GM19328 (cell line): ENCODE data around the gene PTPRN2.

Source experiments
- ATAC-seq: cut with Tn5 transposase; IDR thresholded peaks from one replicate; pipeline ENCODE4 v1.9.1; 2021; ENCODE audit warnings: mild to moderate bottlenecking, moderate library complexity; ENCODE audit not compliant: unreplicated experiment

Gene PTPRN2

DNA sequence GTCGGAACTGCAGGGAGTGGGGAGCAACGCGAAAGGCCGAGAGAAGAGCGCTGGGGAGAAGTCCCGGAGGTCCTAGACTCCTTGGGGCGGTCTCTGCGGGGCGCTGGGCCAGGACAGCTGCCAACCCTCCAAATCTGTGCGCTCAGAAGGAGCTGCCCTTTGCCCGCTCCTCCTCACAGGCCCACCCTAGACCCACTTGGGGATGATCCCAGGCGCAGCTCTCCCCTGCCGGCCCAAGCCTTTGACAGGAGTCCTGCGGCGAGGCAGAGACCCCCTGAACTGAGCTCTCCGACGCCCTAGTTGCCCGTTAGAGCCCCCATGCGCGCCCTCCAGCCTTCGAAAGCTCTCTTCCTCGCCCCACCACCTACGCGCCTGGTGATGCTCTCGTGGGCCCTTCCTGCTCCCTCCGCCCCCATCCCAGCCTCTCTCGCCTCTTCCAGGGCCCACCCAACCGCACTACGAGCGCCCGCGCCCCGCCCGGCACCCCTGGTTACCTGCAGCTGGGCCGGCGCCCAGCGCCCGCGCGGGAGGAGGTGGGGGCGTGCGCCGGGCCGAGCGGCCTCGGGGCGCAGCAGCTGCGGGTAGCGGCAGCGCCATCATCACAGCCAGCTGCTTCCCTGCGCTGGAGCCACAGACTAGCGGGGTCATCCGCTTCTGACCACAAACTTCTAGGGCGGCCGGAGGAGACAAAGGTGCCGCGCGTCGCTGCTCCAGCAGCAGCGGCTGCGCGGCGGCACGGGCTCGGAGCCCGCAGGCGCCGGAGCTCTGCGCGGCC is 897.4 kb downstream of the PTPRN2 start:
- ATAC-seq: no peak

DNA sequence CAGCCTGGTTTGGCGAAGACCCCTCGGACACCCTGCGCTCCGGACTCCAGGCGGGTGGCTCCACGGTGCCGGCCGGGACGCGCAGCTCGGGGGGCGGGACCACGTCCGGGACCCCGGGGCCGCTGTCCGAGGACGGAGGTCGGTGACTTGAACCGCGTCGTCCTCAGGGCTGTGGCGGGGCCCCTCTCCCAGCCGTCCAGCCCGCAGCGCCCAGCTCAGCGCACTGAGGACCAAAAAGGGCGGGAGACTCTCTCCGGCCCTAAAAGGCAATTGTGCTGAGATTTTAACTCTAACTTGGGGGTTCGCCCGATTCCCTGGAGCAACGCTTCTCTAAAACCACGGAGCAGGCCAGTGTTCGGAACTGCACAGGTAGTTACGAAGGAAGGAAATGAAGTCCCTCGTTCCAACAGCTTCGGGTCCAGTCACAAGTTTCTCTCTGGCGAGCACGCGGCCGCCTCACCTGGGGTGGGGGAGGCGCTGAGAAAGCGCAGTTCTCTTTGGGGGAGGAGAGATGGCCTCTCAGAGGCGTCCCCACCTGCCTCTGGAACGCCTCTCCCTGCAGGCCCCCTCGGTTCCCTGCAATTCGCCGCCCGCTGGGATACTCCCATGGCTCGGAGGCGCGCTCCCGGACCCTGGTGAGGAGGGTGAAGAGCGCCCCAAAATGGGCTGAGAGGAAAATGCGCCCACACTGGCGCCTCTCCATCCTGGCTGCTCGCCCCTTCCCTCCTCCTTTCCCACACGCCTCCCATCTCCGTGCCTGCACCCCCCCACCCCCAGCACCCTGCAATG is 898.2 kb downstream of the PTPRN2 start:
- ATAC-seq: no peak

DNA sequence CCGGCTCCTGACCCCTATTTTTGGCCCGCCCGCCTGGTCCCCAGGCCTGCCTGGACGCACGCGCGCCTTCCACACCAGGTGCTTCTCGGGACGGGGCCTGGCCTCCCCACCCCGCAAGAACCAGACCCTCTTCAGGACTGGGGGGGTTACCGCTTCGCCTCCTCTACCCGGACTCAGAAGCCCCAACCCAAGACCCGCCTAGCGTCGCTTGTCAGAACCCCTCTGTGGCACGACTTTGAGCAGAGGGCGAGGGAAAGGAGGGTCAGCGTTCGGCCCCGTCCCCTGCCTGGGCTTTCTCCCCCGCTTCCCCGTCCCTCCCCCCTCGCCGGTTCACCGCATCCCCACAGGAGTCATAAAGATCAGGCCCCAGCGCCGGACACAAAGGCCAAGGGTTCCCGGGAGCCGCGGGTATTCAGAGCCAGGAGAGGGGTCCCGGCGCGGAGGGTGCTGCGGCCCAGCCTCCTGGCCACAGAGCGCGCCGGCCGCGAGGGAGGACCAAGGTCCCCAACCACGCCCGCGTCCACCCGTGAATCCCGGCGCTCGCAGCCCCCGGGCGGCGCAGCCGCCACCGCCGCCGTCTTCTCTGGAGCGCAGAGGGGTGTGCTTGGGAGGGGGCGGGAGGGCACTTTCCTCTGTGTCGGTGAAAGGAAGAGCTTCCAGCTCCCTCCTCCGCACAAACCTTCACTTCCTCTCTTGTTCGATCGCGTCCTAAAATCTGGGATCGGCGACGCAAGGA is 898.9 kb downstream of the PTPRN2 start:
- no peak for ATAC-seq

DNA sequence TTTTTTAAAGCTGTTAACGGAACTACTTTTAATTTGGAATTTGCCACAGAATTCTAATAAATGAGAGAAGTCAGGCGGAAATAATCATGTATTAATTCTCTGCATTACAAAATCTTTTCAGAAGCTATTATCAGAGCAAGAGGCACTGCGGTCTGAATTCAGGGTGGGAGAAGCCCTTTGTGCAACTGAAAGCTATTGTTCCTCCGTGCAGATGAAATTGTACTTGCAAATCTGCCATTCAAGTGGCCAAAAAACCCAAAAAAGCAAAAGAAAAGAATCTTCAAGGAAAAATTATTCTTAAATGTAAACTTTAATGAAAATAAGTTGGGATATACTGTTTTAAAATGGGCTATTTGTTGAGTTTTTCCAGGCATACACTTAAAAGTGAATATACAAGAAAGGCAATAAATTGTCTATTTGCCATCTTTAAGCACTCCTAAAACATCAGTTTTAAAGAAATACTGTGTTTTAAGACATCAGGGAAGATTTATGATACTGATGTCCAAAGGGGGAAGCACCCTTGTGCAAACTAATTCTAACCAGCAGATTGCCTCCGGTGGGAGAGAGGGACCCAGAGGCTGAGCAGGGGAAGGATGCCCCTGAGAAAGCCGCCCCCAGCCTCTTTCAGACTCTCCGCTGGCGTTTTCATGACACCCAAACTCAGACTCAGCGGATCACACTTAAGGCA is 899.6 kb downstream of the PTPRN2 start:
- no peak for ATAC-seq

GRCh38 chr7:157687158-157687557 is 900.5 kb downstream of the PTPRN2 start:
- ATAC-seq: no peak

GRCh38 chr7:157686285-157686894 is 901.2 kb downstream of the PTPRN2 start:
- no peak for ATAC-seq

DNA sequence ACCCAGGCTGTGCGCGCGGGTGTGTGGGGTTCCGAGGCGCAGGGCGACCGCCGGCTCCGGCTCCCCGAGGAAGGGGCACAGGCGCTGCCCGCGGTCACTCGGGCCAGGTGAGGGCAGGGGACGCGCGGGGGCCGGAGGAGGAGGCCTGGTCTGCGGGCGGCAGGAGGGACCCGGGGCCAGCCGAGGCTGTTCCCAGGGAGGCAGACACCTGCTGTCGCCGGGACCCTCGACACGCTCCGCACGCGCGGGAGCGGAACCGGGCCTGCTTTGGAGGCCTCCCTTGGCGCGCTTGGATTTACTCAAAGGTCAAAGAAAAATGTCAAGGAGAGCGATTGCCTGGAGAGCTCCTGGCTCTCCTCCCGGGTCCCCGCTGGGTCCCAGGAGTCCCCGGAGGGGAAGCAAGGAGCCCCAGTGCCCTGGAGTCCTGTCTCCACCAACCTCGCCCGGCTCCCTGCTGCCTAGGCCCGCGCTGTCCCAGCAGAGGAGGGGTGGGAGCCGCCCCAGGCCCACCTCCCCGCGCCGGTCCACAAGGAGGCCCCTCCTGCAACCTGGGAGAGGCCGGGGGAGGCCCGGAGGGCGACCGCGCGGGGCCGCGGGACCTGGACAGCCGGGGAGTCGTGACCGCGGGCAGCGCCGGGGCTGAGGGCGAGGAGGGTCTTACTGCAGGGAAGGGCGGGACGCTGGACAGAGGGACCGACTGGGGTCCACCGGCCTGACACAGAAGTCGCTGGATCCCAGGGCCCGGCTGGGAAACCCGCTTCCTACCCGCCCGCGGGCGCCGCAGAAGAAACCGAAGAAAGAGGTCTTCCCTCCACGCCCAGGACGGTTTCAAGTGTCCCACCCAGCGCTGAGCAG is 902.0 kb downstream of the PTPRN2 start:
- ATAC-seq: no peak

GRCh38 chr7:157684909-157685429 is 902.7 kb downstream of the PTPRN2 start:
- ATAC-seq: no peak

- ATAC-seq: no peak
Measured at GRCh38 chr7:157684157-157684908, 903.3 kb downstream of the PTPRN2 start.

DNA sequence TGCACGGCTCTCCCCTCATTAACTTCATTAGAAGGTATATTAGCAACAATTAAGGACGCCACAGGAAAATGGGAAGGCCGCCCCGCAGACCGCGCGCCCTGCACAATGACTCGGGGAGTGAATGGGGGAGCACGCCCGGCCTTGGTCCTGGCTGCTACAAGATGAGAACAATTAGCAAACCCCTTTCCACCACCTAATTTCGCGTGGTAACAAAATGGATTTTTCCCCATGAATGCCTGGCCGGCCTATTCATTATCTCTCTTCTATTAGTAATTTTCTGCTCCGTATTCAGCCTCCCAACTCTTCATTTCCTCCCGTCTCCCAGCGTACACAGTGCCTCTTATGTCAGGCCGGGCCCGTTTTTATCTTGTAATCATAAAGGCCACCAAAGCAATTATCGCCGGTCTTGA is 903.9 kb downstream of the PTPRN2 start:
- no peak for ATAC-seq

GRCh38 chr7:157682946-157683746 is 904.5 kb downstream of the PTPRN2 start:
- no peak for ATAC-seq

DNA sequence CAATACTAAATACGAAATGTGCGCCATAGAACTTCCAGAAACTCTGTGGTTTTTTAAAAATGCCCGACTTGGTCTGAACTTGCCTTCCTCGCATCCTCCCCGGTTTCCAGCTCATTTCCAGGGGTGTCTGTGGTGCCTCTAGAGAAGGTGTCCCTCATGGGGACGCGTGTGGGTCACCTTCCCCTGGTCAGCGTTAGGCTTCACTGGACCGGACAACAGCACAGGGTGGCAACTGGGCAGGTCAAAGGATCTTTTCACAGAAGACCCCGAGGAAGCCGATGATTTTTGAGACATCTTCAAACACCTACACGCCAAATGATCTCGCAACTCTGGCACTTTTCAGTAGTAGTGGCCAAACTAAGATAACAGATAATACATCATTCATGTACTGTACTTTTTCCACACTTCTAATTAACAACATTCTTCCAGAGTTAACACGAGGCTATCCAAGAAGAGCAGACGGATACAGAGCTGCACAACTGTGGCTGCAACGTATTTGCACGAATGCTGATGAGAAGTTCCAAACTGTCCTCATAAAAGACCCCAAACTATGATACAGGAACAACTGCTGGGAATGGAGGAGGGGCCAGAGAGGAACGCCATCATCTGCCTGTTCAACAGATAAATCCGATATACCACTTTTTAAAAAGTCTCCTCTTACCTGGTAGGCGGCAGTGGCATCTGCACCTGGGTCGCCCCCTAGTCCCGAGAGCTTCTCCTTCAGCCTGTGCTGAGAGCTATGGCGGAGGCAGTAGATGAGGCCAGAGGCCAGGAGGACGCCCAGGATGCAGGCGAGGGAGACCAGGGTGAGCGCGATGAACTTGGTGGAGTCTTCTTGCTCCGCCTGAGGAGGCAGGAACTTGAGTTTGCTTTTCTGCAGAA is 905.3 kb downstream of the PTPRN2 start:
- ATAC-seq: no peak

- no peak for ATAC-seq
Measured at GRCh38 chr7:157679607-157680006, 908.0 kb downstream of the PTPRN2 start.

DNA sequence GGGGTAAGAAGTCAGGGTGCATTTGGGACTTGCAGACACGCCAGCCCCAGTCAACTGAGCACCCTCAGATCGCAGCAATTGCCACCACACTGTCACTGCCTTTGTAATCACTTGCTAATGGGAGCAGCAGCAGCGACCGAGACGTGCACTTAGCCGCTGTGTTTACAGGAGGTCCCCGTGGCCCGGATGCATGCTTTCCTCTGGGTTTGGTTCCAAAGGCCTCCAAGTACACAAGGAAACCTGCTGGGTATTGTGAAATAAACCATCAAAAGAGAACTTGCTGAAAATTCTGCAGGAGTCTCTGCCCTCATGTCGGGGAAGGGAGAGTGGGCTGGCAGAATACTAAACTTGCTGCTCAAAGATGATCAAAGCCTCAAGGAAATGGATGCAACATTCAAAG is 909.1 kb downstream of the PTPRN2 start:
- ATAC-seq: no peak

- no peak for ATAC-seq
Measured at GRCh38 chr7:157676456-157677255, 911.0 kb downstream of the PTPRN2 start.

DNA sequence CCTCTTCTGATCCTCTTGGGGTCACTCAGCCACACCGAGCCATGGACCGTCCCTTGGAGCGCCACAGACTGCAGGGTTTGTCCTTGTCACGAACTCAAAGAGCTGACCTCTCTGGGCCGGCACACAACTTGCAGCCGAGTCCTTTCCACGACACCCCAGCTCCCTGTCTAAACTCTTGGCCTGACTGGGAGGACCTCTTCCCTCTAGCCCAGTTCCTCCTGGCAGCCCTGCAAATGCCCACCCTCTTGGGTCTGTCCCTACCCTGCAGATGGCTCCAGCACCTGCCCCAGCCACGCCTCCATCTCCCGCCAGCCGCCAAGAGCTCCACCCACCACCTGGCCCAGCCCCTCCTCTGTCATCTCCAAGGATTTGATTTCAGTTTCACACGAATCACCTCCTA is 911.6 kb downstream of the PTPRN2 start:
- no peak for ATAC-seq
